OCI-LY1 (cell line): Measurements from ENCODE around the gene TRAPPC1.
A peak's percentile ranks its signal among the peaks of the same experiment; 100 is the strongest.

Source experiments
- H2AFZ ChIP-seq: fragments of 200-600 bp; sonication (generic), shearing (Covaris generic); 2 replicates; pipeline ENCODE4 v1.6.0; 2014; ENCODE audit warnings: antibody characterized with exemption, mild to moderate bottlenecking, low read length
- H3F3A ChIP-seq: fragments of 200-600 bp; sonication (generic), shearing (Covaris generic); 2 replicates; pipeline ENCODE4 v1.6.0; 2014; ENCODE audit warnings: mild to moderate bottlenecking, antibody characterized with exemption, low read length, moderate library complexity; ENCODE audit not compliant: insufficient read depth
- H3K27ac ChIP-seq: fragments of 200-600 bp; sonication (generic); 2 replicates; pipeline ENCODE4 v1.5.1; 2014; ENCODE audit warnings: low read length, mixed run types, mild to moderate bottlenecking, low read depth; ENCODE audit not compliant: poor library complexity, severe bottlenecking
- H3K27me3 ChIP-seq: fragments of 200-600 bp; sonication (generic); 2 replicates; pipeline ENCODE4 v1.6.0; 2014; ENCODE audit warnings: antibody characterized with exemption, mild to moderate bottlenecking, low read length, moderate library complexity; ENCODE audit not compliant: insufficient read depth
- H3K36me3 ChIP-seq: fragments of 200-600 bp; sonication (generic); 2 replicates; pipeline ENCODE4 v1.6.1; 2014; ENCODE audit warnings: mild to moderate bottlenecking, antibody characterized with exemption, low read length, moderate library complexity, mixed read lengths; ENCODE audit not compliant: insufficient read depth
- H3K4me1 ChIP-seq: fragments of 200-600 bp; sonication (generic); 2 replicates; pipeline ENCODE4 v1.5.1; 2014; ENCODE audit warnings: mild to moderate bottlenecking, low read length, moderate library complexity; ENCODE audit not compliant: insufficient read depth, severe bottlenecking
- H3K4me2 ChIP-seq: fragments of 200-600 bp; sonication (generic), shearing (Covaris generic); 2 replicates; pipeline ENCODE4 v1.6.1; 2014; ENCODE audit warnings: low read length
- H3K4me3 ChIP-seq: fragments of 200-600 bp; sonication (generic); 2 replicates; pipeline ENCODE4 v1.5.1; 2014; ENCODE audit warnings: low read length, low read depth, mild to moderate bottlenecking, mixed read lengths; ENCODE audit not compliant: poor library complexity, severe bottlenecking
- H3K79me2 ChIP-seq: fragments of 200-600 bp; shearing (Covaris generic); 2 replicates; pipeline ENCODE4 v1.6.1; 2016; ENCODE audit warnings: mixed run types, low read length, mixed read lengths; ENCODE audit not compliant: insufficient read depth
- H3K9ac ChIP-seq: fragments of 200-600 bp; sonication (generic), shearing (Covaris generic); 2 replicates; pipeline ENCODE4 v1.6.1; 2014; ENCODE audit warnings: mild to moderate bottlenecking, low read length, mixed read lengths
- H3K9me2 ChIP-seq: fragments of 200-600 bp; sonication (generic), shearing (Covaris generic); 2 replicates; pipeline ENCODE4 v1.6.1; 2014; ENCODE audit warnings: low read depth, mild to moderate bottlenecking, low read length, mixed read lengths
- H3K9me3 ChIP-seq: fragments of 200-600 bp; shearing (Covaris generic); 2 replicates; pipeline ENCODE4 v1.6.1; 2014; ENCODE audit warnings: low read length, mixed read lengths
- H4K20me1 ChIP-seq: fragments of 200-600 bp; sonication (generic), shearing (Covaris generic); 2 replicates; pipeline ENCODE4 v1.6.0; 2016; ENCODE audit warnings: mild to moderate bottlenecking, low read length; ENCODE audit not compliant: insufficient read depth
- EZH2 ChIP-seq: fragments of 200-600 bp; sonication (generic), shearing (Covaris generic); IDR thresholded peaks from 2 replicates; pipeline ENCODE4 v1.8.0; 2017; ENCODE audit warnings: borderline replicate concordance, mixed run types, mild to moderate bottlenecking, antibody characterized with exemption, low read length, moderate library complexity, mixed read lengths
- TF ChIP-seq, protein P1 (sequence below): fragments of 200-600 bp; sonication (generic), shearing (Covaris generic); IDR thresholded peaks from 2 replicates; pipeline ENCODE4 v1.5.1; 2017; ENCODE audit warnings: mild to moderate bottlenecking, antibody characterized with exemption, low read length, moderate library complexity, mixed read lengths

TRAPPC1 gene

GRCh38 chr17:7885367-7886226 is 46.1 kb downstream of the TRAPPC1 start:
- Histone ChIP-seq H2AFZ (no peak overlapping the region), H4K20me1 (no peaks in the 10 kb centered on the region), H3K36me3 (peaks cover 24% of the 10 kb centered on the region; the same call in 1 of the 2 replicates), H3F3A (peaks cover 6% of the 10 kb centered on the region; the same call in 1 of the 2 replicates), H3K79me2 (peaks cover 21% of the 10 kb centered on the region), H3K9me2 (no peaks in the 10 kb centered on the region), H3K27me3 (no peaks in the 10 kb centered on the region), H3K9ac (peak overlapping the region; percentile 98), H3K9me3 (no peaks in the 10 kb centered on the region), H3K4me1 (peaks cover 57% of the 10 kb centered on the region), H3K4me3 (peak overlapping the region; percentile 98), H3K4me2 (peak overlapping the region; percentile 92), H3K27ac (peak overlapping the region; percentile 90)
- no peak for TF ChIP-seq EZH2
- TF ChIP-seq, protein P1, sequence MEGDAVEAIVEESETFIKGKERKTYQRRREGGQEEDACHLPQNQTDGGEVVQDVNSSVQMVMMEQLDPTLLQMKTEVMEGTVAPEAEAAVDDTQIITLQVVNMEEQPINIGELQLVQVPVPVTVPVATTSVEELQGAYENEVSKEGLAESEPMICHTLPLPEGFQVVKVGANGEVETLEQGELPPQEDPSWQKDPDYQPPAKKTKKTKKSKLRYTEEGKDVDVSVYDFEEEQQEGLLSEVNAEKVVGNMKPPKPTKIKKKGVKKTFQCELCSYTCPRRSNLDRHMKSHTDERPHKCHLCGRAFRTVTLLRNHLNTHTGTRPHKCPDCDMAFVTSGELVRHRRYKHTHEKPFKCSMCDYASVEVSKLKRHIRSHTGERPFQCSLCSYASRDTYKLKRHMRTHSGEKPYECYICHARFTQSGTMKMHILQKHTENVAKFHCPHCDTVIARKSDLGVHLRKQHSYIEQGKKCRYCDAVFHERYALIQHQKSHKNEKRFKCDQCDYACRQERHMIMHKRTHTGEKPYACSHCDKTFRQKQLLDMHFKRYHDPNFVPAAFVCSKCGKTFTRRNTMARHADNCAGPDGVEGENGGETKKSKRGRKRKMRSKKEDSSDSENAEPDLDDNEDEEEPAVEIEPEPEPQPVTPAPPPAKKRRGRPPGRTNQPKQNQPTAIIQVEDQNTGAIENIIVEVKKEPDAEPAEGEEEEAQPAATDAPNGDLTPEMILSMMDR, result no peak

DNA sequence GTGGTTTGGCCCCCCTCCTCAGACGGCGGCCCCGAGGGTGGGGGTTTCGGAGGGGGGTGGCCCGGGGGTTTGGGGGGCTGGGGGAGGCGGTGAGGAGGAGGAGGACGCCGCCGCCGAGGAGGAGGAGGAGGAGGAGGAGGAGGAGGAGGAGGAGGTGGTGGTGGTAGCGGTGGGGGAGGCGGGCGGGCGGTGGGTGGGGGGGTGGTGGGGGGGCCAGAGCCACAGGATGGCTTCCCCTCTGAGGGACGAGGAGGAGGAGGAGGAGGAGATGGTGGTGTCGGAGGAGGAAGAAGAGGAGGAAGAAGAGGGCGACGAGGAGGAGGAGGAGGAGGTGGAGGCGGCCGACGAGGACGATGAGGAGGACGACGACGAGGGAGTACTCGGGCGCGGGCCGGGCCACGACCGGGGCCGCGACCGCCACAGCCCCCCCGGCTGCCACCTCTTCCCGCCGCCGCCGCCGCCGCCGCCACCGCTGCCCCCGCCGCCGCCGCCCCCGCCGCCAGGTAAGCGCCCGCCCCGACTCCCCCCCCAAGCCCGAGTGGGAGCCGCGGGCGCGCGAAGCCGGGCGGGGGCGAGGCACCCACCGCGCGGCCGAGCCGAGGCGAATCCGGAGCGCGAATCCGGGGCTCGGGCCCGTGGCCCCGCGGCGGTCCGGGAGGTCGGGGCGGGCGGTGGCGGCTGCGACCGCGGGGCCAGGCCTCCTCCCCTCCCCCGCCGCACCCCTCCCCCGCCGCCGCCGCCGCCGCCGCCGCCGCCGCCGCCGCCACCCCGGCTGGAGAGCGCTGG is 47.0 kb downstream of the TRAPPC1 start:
- no peaks in the 10 kb centered on the region for H4K20me1 ChIP-seq
- peaks cover 21% of the 10 kb centered on the region for H3K79me2 ChIP-seq
- peaks cover 12% of the 10 kb centered on the region; the same call in 1 of the 2 replicates for H3F3A ChIP-seq
- no peaks in the 10 kb centered on the region for H3K9me2 ChIP-seq
- peak overlapping the region; percentile 98 for H3K9ac ChIP-seq
- H3K4me1 ChIP-seq, result peaks cover 65% of the 10 kb centered on the region
- TF ChIP-seq, protein P1, result no peak
- no peak for TF ChIP-seq EZH2
- peak overlapping the region; percentile 98 for H3K4me3 ChIP-seq
- H3K36me3 ChIP-seq, result peaks cover 24% of the 10 kb centered on the region; the same call in 1 of the 2 replicates
- peak overlapping the region; percentile 97 for H3K27ac ChIP-seq
- no peaks in the 10 kb centered on the region for H3K9me3 ChIP-seq
- H3K4me2 ChIP-seq, result no peak overlapping the region
- no peaks in the 10 kb centered on the region for H3K27me3 ChIP-seq
- H2AFZ ChIP-seq, result no peak overlapping the region

DNA sequence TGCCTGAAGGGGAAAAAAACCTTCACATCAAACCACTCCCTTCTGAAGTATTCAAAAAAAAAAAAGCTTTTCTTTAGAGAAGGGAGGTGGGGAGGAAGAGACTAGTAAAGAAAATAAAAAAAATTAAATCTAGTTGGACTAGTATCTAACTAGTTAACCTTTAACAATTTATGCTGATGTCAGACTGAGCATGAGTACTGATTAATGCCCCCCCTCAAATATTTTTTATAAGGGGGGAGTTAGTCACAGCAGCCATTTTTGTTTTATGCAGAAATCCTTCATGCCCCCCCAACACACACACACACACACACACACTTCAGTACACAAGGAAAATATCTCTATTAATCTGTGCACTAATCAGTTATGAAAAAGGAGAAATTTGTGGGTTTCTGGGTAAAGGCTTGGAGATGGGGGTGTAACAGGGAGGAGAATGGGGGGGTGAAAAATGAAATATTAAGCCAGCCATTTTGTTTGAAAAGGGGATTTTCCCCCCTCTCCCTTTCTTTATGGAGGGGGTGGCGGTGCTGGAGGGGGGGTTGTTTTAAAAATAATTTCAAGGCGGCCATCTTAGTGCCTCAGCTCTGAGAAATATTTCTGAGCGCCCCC is 47.9 kb downstream of the TRAPPC1 start:
- Histone ChIP-seq H3K36me3 (peaks cover 22% of the 10 kb centered on the region; the same call in 1 of the 2 replicates), H3K4me3 (peak overlapping the region; percentile 60), H2AFZ (no peak overlapping the region), H3K9me2 (no peaks in the 10 kb centered on the region), H3K4me1 (peaks cover 66% of the 10 kb centered on the region), H3K9me3 (no peaks in the 10 kb centered on the region), H3K27ac (peak overlapping the region; percentile 97), H3K9ac (peak overlapping the region; percentile 81), H4K20me1 (no peaks in the 10 kb centered on the region), H3K27me3 (no peaks in the 10 kb centered on the region), H3K79me2 (peaks cover 21% of the 10 kb centered on the region), H3K4me2 (peak overlapping the region; percentile 85), H3F3A (peaks cover 12% of the 10 kb centered on the region; the same call in 1 of the 2 replicates)
- TF ChIP-seq EZH2, result no peak
- TF ChIP-seq, protein P1, result no peak
